Cerebellar nuclear complex (tissue), 1 donor: ENCODE measurements around the gene APOE.
"Not testable (repeated sequence)": the region's sequence is repeated elsewhere in the genome, so short reads cannot be mapped to it uniquely, and the experiment has no call there.

ENCODE experiments used
- DNase-seq, 2 experiments: peaks; one replicate each; lab custom pipeline; 2025; lab: John Stamatoyannopoulos, UW

Gene APOE

GRCh38 chr19:44905437-44906160 lies at the start of gene APOE:
Gene APOE (plus strand): TSS chr19:44905796. CDS start chr19:44906625, 829 bp downstream.
- DNase-seq, result no peak

GRCh38 chr19:44856421-44857083 lies 49.0 kb upstream of the APOE start:
- DNase-seq, result no peak

- no peak for DNase-seq
These were observed 47.8 kb upstream of the APOE start for GRCh38 chr19:44857837-44858236.

GRCh38 chr19:44861576-44861975 lies 44.0 kb upstream of the APOE start:
- not testable (repeated sequence) for DNase-seq

- DNase-seq, result no peak
These were observed 41.6 kb upstream of the APOE start for GRCh38 chr19:44863990-44864389.

GRCh38 chr19:44865196-44865767 lies 40.3 kb upstream of the APOE start:
- no peak for DNase-seq

- no peak for DNase-seq
These were observed 38.9 kb upstream of the APOE start for GRCh38 chr19:44866664-44867063.

- DNase-seq, result no peak
These were observed 38.0 kb upstream of the APOE start for GRCh38 chr19:44867578-44867977.

- DNase-seq, result no peak
These were observed 35.7 kb upstream of the APOE start for GRCh38 chr19:44869733-44870470.

- no peak for DNase-seq
These were observed 33.8 kb upstream of the APOE start for GRCh38 chr19:44871809-44872208.

GRCh38 chr19:44872661-44873060 lies 32.9 kb upstream of the APOE start:
- no peak for DNase-seq

- DNase-seq, result no peak
These were observed 31.3 kb upstream of the APOE start for GRCh38 chr19:44874317-44874716.

- DNase-seq, result no peak
These were observed 29.7 kb upstream of the APOE start for GRCh38 chr19:44875666-44876451.

GRCh38 chr19:44876930-44877535 lies 28.6 kb upstream of the APOE start:
- no peak for DNase-seq

- DNase-seq, result no peak
These were observed 27.3 kb upstream of the APOE start for GRCh38 chr19:44878120-44878865.

GRCh38 chr19:44879309-44880065 lies 26.1 kb upstream of the APOE start:
- DNase-seq, result no peak

GRCh38 chr19:44882063-44882462 lies 23.5 kb upstream of the APOE start:
- DNase-seq, result no peak

- DNase-seq, result not testable (repeated sequence)
These were observed 22.8 kb upstream of the APOE start for GRCh38 chr19:44882619-44883397.

- no peak for DNase-seq
These were observed 21.7 kb upstream of the APOE start for GRCh38 chr19:44883922-44884321.
